SK-N-MC (cell line): ENCODE results near the gene SMARCA4.

ENCODE experiments used
- DNase-seq: peaks from one replicate; pipeline ENCODE4 v3.0.0-alpha.2; 2011; ENCODE audit warnings: low read depth, low spot score
- H3K27ac ChIP-seq: fragments of 200-600 bp; sonication (generic); 2 replicates; pipeline ENCODE4 v1.5.1; 2016; ENCODE audit warnings: mixed run types
- H3K36me3 ChIP-seq: fragments of 200-600 bp; sonication (generic); 2 replicates; pipeline ENCODE4 v1.6.1; 2017; ENCODE audit warnings: antibody characterized with exemption, low read length, mixed read lengths; ENCODE audit not compliant: insufficient read depth
- H3K4me3 ChIP-seq: fragments of 200-600 bp; sonication (generic); 2 replicates; pipeline ENCODE4 v1.5.1; 2016
- H3K9ac ChIP-seq: fragments of 200-600 bp; sonication (generic); 2 replicates; pipeline ENCODE4 v1.8.0; 2017; ENCODE audit warnings: mixed run types, mixed read lengths; ENCODE audit not compliant: insufficient read length
- H3K9me3 ChIP-seq: fragments of 200-600 bp; sonication (generic); 2 replicates; pipeline ENCODE4 v1.6.1; 2017; ENCODE audit warnings: low read depth, mild to moderate bottlenecking, antibody characterized with exemption, low read length, moderate library complexity, mixed read lengths
- EZH2 ChIP-seq: fragments of 200-600 bp; sonication (generic); IDR thresholded peaks from one replicate; pipeline ENCODE4 v1.6.1; 2017; ENCODE audit warnings: antibody characterized with exemption
- FOXP2 ChIP-seq: optimal IDR thresholded peaks from 2 replicates; pipeline ENCODE3; 2011; ENCODE audit warnings: mild to moderate bottlenecking, moderate library complexity; ENCODE audit not compliant: insufficient read depth; ENCODE audit errors: extremely low read length, control extremely low read depth
- POLR2AphosphoS5 ChIP-seq: IDR thresholded peaks from 2 replicates; pipeline ENCODE4 v1.6.1; 2012; ENCODE audit warnings: mild to moderate bottlenecking, low read depth, low read length, borderline replicate concordance

Gene SMARCA4

GRCh38 chr19:11007962-11008532, 47.2 kb downstream of the SMARCA4 start:
- Histone ChIP-seq H3K27ac (no peak overlapping the region), H3K9ac (no peak overlapping the region), H3K36me3 (peaks cover 80% of the 10 kb centered on the region), H3K9me3 (no peaks in the 10 kb centered on the region), H3K4me3 (no peak overlapping the region)
- TF ChIP-seq FOXP2 (no peak), EZH2 (no peak), POLR2AphosphoS5 (no peak)
- no peak for DNase-seq

DNA sequence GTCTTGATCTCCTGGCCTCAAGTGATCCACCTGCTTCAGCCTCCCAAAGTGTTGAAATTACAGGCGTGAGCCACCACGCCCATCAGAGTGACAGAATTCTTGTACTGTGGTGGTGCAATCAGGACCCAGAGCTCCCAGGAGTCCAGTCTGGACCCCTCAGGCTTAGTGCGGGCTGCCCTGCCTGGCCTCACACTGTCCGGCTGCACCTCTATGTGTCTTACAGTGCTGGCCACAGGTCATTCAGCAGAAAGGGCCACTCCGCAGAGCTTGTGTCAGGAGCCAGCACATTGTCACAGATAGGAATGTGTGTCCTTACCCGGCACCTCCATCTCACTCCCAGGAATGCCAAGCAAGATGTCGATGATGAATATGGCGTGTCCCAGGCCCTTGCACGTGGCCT, 49.2 kb downstream of the SMARCA4 start:
- H3K36me3 ChIP-seq: peaks cover 88% of the 10 kb centered on the region
- H3K9me3 ChIP-seq: no peaks in the 10 kb centered on the region
- no peak for DNase-seq
- H3K9ac ChIP-seq: no peak overlapping the region
- no peak overlapping the region for H3K27ac ChIP-seq
- TF ChIP-seq EZH2: no peak
- TF ChIP-seq FOXP2: no peak
- TF ChIP-seq POLR2AphosphoS5: no peak
- no peak overlapping the region for H3K4me3 ChIP-seq

GRCh38 chr19:11012507-11012906, 51.7 kb downstream of the SMARCA4 start:
- no peak overlapping the region for H3K27ac ChIP-seq
- no peaks in the 10 kb centered on the region for H3K9me3 ChIP-seq
- H3K4me3 ChIP-seq: no peak overlapping the region
- no peak overlapping the region for H3K9ac ChIP-seq
- H3K36me3 ChIP-seq: peaks cover 91% of the 10 kb centered on the region
- no peak for DNase-seq
- TF ChIP-seq EZH2: no peak
- TF ChIP-seq POLR2AphosphoS5: no peak
- no peak for TF ChIP-seq FOXP2

GRCh38 chr19:11013771-11014170, 52.9 kb downstream of the SMARCA4 start:
- no peak for TF ChIP-seq POLR2AphosphoS5
- TF ChIP-seq EZH2: no peak
- TF ChIP-seq FOXP2: no peak
- H3K9me3 ChIP-seq: no peaks in the 10 kb centered on the region
- H3K27ac ChIP-seq: no peak overlapping the region
- no peak overlapping the region for H3K4me3 ChIP-seq
- peaks cover 92% of the 10 kb centered on the region for H3K36me3 ChIP-seq
- H3K9ac ChIP-seq: no peak overlapping the region
- DNase-seq: no peak

DNA sequence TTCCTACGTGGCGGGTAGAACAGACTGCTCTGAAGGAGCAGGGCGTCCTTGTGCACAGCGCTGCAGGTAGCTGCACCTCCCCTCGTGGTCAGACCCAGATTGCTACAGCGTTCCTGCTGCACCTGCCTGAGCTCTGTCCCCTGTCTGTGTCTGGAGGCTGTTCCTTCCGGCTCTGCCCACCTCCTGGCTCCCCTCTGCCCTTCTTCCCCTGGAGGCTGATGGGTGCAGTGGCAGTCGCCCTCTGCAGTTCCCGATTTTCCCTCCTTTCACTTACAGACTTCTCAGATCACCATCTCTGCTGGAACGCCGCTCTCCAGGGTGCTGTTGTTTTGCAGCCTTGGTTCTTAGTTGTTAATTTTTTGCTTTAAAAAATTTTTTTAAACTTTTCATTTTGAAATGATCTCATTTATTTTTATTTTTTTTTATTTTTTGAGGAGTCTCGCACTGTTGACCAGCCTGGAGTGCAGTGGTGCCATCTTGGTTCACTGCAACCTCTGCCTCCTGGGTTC, 53.6 kb downstream of the SMARCA4 start:
- TF ChIP-seq EZH2 (no peak), POLR2AphosphoS5 (no peak), FOXP2 (no peak)
- Histone ChIP-seq H3K36me3 (peaks cover 94% of the 10 kb centered on the region), H3K4me3 (no peak overlapping the region), H3K27ac (no peak overlapping the region), H3K9ac (no peak overlapping the region), H3K9me3 (no peaks in the 10 kb centered on the region)
- no peak for DNase-seq

GRCh38 chr19:11016631-11017030, 55.8 kb downstream of the SMARCA4 start:
- H3K9me3 ChIP-seq: no peaks in the 10 kb centered on the region

GRCh38 chr19:11017275-11018035, 56.6 kb downstream of the SMARCA4 start:
- Histone ChIP-seq H3K27ac (no peak overlapping the region), H3K4me3 (no peak overlapping the region), H3K9ac (no peak overlapping the region), H3K9me3 (no peaks in the 10 kb centered on the region), H3K36me3 (peaks cover 95% of the 10 kb centered on the region)
- TF ChIP-seq EZH2: no peak
- no peak for TF ChIP-seq POLR2AphosphoS5
- no peak for TF ChIP-seq FOXP2
- no peak for DNase-seq

More at GRCh38 chr19:11016631-11017030, 55.8 kb downstream of the SMARCA4 start:
- TF ChIP-seq POLR2AphosphoS5 (no peak), FOXP2 (no peak), EZH2 (no peak)
- Histone ChIP-seq H3K4me3 (no peak overlapping the region), H3K36me3 (peaks cover 95% of the 10 kb centered on the region), H3K27ac (no peak overlapping the region), H3K9ac (no peak overlapping the region)
- DNase-seq: no peak

DNA sequence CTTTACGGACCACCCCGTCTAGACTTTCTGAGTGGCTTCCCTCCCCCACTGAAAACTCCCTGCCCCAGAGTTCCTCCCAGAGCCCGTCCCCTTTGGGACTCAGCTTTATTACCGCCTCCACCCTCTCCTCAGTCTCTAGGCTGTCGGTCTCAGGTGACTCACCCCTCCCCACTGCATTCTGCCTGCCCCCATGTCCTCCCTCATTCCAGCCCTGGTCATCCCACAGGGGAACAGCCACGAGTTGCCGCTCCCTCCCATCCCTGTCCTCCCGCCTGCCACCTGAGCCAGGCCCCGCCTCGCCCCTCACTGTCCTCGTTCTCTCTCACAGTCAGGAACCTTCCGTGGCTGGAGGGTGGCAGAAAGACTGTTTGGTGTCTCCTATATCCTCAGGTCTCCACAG, 57.3 kb downstream of the SMARCA4 start:
- Histone ChIP-seq H3K27ac (no peak overlapping the region), H3K9ac (no peak overlapping the region), H3K4me3 (no peak overlapping the region), H3K9me3 (no peaks in the 10 kb centered on the region), H3K36me3 (peaks cover 94% of the 10 kb centered on the region)
- TF ChIP-seq POLR2AphosphoS5 (no peak), EZH2 (no peak), FOXP2 (no peak)
- no peak for DNase-seq
